ENCODE measurements around the gene TMEM42. TPM values are rescaled to one million over a fixed set of nuclear protein-coding genes. Genes with fewer than 3 reads are reported as not detected.

Gene TMEM42
- total RNA-seq, 4 donors from 2014 or later, result 6.8 to 23.8 (median 19.7) TPM

DNA sequence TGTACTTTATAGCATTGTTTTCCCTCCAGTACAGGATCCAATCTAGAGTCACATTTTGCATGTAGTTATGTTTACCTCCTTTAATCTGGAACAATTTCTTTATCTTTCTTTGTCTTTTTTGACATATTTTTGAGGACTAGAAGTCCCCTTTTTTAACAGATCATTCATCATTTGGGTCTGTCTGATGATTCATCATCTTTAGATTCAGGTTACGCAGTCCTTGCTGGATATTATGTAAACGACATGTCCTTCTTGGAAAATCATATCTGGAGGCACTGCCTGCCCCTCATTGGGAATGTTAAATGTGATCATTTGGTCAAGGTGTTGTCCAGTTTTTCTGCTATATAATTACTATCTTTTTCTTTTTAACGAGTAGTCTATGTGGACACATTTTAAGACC, 31.0 kb downstream of the TMEM42 start:
- TF ChIP-seq, protein P1, sequence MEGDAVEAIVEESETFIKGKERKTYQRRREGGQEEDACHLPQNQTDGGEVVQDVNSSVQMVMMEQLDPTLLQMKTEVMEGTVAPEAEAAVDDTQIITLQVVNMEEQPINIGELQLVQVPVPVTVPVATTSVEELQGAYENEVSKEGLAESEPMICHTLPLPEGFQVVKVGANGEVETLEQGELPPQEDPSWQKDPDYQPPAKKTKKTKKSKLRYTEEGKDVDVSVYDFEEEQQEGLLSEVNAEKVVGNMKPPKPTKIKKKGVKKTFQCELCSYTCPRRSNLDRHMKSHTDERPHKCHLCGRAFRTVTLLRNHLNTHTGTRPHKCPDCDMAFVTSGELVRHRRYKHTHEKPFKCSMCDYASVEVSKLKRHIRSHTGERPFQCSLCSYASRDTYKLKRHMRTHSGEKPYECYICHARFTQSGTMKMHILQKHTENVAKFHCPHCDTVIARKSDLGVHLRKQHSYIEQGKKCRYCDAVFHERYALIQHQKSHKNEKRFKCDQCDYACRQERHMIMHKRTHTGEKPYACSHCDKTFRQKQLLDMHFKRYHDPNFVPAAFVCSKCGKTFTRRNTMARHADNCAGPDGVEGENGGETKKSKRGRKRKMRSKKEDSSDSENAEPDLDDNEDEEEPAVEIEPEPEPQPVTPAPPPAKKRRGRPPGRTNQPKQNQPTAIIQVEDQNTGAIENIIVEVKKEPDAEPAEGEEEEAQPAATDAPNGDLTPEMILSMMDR (IDR thresholded peaks at IDR 0.05; ENCODE audit: low read depth), result no peak

DNA sequence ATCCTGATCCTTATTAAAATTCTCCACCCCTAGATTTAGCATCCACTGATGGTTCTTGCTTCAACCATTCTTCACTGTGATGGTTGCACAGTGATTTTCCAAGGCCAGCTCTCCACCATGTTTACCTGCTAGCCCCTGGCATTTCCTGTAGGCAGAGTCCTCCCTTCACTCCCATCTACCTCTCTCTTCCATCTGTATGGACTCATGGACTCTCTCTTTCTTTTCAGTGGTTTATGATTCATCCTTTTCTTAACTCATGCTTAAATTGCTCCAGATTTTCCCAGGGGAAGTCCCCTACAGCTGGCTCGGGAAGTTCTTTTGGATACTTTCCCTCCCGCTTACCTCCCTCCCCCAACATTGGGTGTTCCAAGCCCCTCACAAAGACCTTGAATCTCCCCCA, 31.4 kb downstream of the TMEM42 start:
- TF ChIP-seq, protein P1 (IDR thresholded peaks at IDR 0.05; ENCODE audit: low read depth), result no peak

DNA sequence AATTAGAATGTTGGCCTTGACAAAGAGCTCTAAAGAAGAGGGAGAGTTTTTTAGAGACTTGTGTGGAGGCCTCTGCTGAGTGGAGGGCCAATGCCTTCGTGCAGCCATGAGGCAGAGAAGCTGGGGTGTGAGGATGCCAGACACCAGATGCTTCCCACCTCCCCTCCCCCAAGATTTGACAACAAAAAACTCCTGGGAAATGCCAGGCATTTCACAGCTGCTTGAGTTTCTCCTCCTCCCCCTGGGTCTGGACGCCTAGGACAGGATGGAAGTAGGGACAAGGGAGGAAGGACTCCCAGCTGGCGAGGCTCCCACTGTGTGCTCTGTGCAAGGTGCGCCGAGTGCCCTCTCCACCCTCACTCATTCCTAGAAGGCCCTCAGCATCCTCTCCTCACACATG, 32.8 kb downstream of the TMEM42 start:
- TF ChIP-seq, protein P1 (IDR thresholded peaks at IDR 0.05; ENCODE audit: low read depth), result no peak

DNA sequence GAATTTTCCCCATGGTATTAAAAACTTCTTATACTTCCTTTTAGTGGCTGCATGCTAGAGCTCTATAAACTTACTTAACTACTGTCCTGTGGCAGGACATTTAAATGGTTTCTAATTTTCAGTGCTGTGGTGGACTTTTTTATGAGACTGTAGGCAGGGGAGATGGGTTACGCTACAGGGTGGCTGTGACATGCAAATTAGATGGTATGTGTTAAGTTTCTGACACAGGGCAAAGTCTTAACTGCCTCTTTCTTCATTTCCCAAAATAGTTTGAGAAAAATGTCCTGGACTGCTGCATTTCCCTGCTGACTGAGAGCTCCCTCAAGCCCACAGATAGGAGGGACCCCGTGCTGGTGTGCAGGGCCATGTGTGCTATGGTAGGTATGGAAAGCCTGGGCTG, 34.7 kb downstream of the TMEM42 start:
- TF ChIP-seq, protein P1 (IDR thresholded peaks at IDR 0.05; ENCODE audit: low read depth), result no peak

DNA sequence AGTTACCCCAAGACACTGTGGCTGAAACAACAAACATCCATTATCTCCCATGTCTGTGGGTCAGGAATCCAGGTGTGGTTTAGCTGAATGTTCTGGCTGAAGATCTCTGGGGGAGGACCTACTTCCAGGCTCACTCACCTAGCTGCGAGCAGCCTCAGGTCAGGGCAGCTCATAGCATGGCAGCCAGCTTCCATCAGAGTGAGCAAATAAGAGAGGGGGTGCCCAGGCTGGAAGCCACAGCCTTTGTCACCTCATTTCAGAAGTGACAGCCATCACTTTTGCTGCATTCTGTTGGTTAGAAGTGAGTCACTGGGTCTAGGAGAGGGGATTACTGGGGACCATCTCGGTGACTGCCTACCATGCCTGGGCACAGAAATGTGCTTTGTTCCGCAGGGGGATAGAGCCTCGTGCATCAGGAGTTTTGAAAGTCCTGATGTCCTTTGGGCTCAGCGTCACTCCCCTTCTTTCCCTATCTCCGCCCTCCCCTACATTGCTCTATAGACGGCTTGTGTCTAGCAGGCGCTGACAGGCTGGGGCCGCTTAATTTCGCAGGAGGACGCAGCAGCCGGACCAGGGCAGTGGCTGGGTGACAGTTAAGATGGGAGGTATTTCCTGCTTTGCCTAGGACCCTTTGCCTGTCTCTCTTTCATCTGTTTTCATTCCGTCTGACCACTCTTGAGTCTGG, 38.1 kb downstream of the TMEM42 start:
- TF ChIP-seq, protein P1 (IDR thresholded peaks at IDR 0.05; ENCODE audit: low read depth), result no peak

DNA sequence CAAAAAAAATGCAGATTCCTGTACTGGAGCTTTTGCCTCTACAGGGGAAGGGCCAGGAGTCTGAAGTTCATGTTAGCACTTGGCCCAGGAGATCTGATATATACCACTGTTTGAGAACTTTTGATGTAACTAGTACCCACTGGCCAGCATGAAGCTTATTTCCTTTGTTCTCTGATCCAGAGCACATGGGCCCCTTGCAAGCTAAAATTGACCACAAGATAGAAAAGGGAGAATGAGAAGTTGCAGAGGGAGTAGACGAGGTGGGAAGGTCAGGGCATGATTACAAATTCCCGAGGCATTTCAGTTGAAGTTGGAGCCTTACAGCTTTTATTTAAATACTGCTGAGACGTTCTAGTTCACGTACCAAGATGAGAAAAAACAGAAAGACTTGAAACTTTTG, 40.9 kb downstream of the TMEM42 start:
- TF ChIP-seq, protein P1 (IDR thresholded peaks at IDR 0.05; ENCODE audit: low read depth), result no peak

DNA sequence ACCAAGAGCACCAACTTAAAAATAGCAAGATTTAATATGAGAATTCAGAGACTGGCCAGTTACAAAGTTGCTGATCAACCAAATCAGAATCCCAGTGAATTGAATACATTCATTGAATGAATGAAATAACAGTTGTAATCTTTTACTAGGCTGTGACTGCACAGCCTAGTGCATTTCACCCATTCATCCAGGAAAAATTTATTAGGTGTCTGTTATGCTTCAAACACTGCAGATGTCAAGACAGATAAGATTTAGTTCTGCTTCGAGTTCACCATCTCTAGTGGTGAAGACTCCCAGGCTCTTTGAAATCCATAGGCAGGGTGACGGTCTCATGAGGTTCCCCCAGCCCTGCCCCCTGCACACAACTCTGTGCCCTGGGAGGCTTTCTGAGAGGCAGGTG, 41.6 kb downstream of the TMEM42 start:
- TF ChIP-seq, protein P1 (IDR thresholded peaks at IDR 0.05; ENCODE audit: low read depth), result no peak

Data from subcutaneous adipose tissue (tissue), 4 donors.